GM12878 (cell line): ENCODE data around the gene SYT1. TPM values are rescaled to one million over a fixed set of nuclear protein-coding genes. Genes with fewer than 3 reads are reported as not detected.

Experiments used
- ATAC-seq: fragments of 200-7000 bp; cut with Tn5 transposase; 3 replicates; pipeline ENCODE4 v1.9.1; 2020; ENCODE audit warnings: mild to moderate bottlenecking, moderate library complexity
- BruUV-seq: library from RNA; stranded (reverse); fragments of 400-500 nt; replicated peaks from 2 replicates; lab custom pipeline; 2021; lab: Mats Ljungman, UMichigan
- CTCF ChIA-PET: fragments of 300-600 bp; sonication (Branson Sonifier 250); formaldehyde crosslinking; extraction: SDS; loops from one replicate; lab custom pipeline; 2021; ENCODE audit warnings: inconsistent platforms; lab: Yijun Ruan, JAX
- POLR2A ChIA-PET: fragments of 350-600 bp; formaldehyde crosslinking; extraction: SDS; loops from one replicate; lab custom pipeline; 2021; ENCODE audit warnings: inconsistent platforms; lab: Charles Lee
- RAD21 ChIA-PET: fragments of 300-600 bp; sonication (Branson Sonifier 250); formaldehyde crosslinking; loops from one replicate; lab custom pipeline; 2023; ENCODE audit warnings: antibody characterized with exemption; ENCODE audit not compliant: unreplicated experiment; lab: Charles Lee
- SMC1A ChIA-PET: fragments of 300-600 bp; sonication (Branson Sonifier 250); formaldehyde crosslinking; loops from one replicate; lab custom pipeline; 2023; ENCODE audit not compliant: unreplicated experiment, uncharacterized antibody; lab: Charles Lee
- DNase-seq: peaks from one replicate; pipeline ENCODE4 v3.0.0-alpha.2; 2011; ENCODE audit warnings: low read depth, low spot score
- FAIRE-seq: peaks from 3 replicates; lab custom pipeline; 2011; peaks lifted over from hg19 to GRCh38; lab: Jason Lieb, UNC
- H2AFZ ChIP-seq: 2 replicates; pipeline ENCODE4 v1.6.0; 2011; ENCODE audit warnings: low read depth, low read length, control low read depth; ENCODE audit not compliant: control insufficient read depth
- H3K27ac ChIP-seq: 2 replicates; pipeline ENCODE4 v1.5.1; 2011; ENCODE audit warnings: control low read depth; ENCODE audit not compliant: control insufficient read depth, insufficient read depth
- H3K27me3 ChIP-seq, 2 experiments: replicated peaks in 1 of 2; 2 replicates each; pipeline versions ENCODE4 v1.6.0 to v1.6.1; 2011; ENCODE audit warnings: low read length in 1 of 2; ENCODE audit not compliant: control insufficient read depth in 2 of 2, insufficient read depth in 2 of 2
- H3K36me3 ChIP-seq, 2 experiments: 2 replicates each; pipeline ENCODE4 v1.5.1; 2011; ENCODE audit warnings: low read length in 1 of 2; ENCODE audit not compliant: control insufficient read depth in 2 of 2, insufficient read depth in 2 of 2
- H3K4me1 ChIP-seq: 2 replicates; pipeline ENCODE4 v1.6.1; 2011; ENCODE audit warnings: mild to moderate bottlenecking, low read length, moderate library complexity, mixed read lengths; ENCODE audit not compliant: control insufficient read depth, insufficient read depth
- H3K4me2 ChIP-seq: 2 replicates; pipeline ENCODE4 v1.6.0; 2011; ENCODE audit warnings: control low read depth; ENCODE audit not compliant: control insufficient read depth, insufficient read depth
- H3K4me3 ChIP-seq: fragments of 200-600 bp; sonication (generic); 2 replicates; pipeline ENCODE4 v1.5.1; 2016
- H3K79me2 ChIP-seq: 2 replicates; pipeline ENCODE4 v1.6.0; 2011; ENCODE audit warnings: low read length; ENCODE audit not compliant: control insufficient read depth, insufficient read depth
- H3K9ac ChIP-seq: 2 replicates; pipeline ENCODE4 v1.8.0; 2011; ENCODE audit warnings: low read length, control low read depth, mixed read lengths; ENCODE audit not compliant: control insufficient read depth, insufficient read depth
- H3K9me3 ChIP-seq: replicated peaks from 3 replicates; pipeline ENCODE4 v1.5.1; 2011; ENCODE audit warnings: mild to moderate bottlenecking, low read length; ENCODE audit not compliant: control insufficient read depth, insufficient read depth
- H4K20me1 ChIP-seq: 2 replicates; pipeline ENCODE4 v1.6.0; 2011; ENCODE audit not compliant: control insufficient read depth, insufficient read depth
- NKRF ChIP-seq: fragments of 450-650 bp; conservative IDR thresholded peaks from 2 replicates; pipeline ENCODE4 v1.6.1; 2017; ENCODE audit warnings: mild to moderate bottlenecking, moderate library complexity
- REST ChIP-seq: IDR thresholded peaks from 2 replicates; pipeline ENCODE4 v1.6.1; 2012; ENCODE audit warnings: mild to moderate bottlenecking, low read depth, low read length
- WGBS: methylation state at CpG from one replicate; pipeline ENCODE4 v1.1.6; 2016; ENCODE audit warnings: low lambda C conversion rate; ENCODE audit not compliant: insufficient replicate concordance, insufficient coverage; ENCODE audit errors: missing lambda C conversion rate; 5-methylcytosine and 5-hydroxymethylcytosine counted together
- in situ Hi-C: fragments of 300-500 bp; cut with MboI; formaldehyde crosslinking; loops from 9 replicates; pipeline ENCODE4 v1.14.3; 2018; ENCODE audit warnings: mixed read lengths
- intact Hi-C: fragments of 100-400 bp; cut with micrococcal nuclease; formaldehyde crosslinking; loops from one replicate; pipeline ENCODE4 v1.14.2; 2022; ENCODE audit not compliant: unreplicated experiment
- polyA plus RNA-seq, 11 experiments: library from polyadenylated mRNA; depleted of rRNA in 4 of 11; unstranded in 6 of 11; stranded (reverse) in 5 of 11; fragments of >200 nt; fragmentation: Nextera tagmentation in 4 of 11; fragmentation: Illumina TruSeq in 1 of 11; extraction: Ambion mirVana in 4 of 11; extraction: Trizol in 1 of 11; gene quantifications; 1 replicate in 1 of 11; 2 replicates in 10 of 11; pipeline versions ENCODE4 v1.2.1 to v1.2.3, GENCODE V29; 2011 to 2016; ENCODE audit warnings: inconsistent platforms in 2 of 11, missing spikeins in 2 of 11, low read depth in 1 of 11
- total RNA-seq, 4 experiments: library from RNA; depleted of rRNA in 3 of 4; stranded (reverse); fragments of >200 nt in 3 of 4; fragmentation: Illumina TruSeq in 1 of 4; extraction: Trizol in 1 of 4; gene quantifications; 2 replicates each; pipeline versions ENCODE4 v1.2.1 to v1.2.3, GENCODE V29; 2013 to 2021

Gene SYT1
- total and polyA plus RNA-seq, 10 of the 15 experiments (the other 5 are each of a cell fraction or from before 2014, with no cell fraction given): 0.10 to 0.28 TPM; not detected in 8

- in situ Hi-C loops (no loop called here), intact Hi-C loops (no loop called here)
- Histone ChIP-seq H3K27ac (no peak overlapping the region), H3K9me3 (no peaks in the 10 kb centered on the region), H3K4me2 (no peak overlapping the region), H3K4me1 (no peaks in the 10 kb centered on the region), H3K79me2 (no peaks in the 10 kb centered on the region), H3K36me3 (no peaks in the 10 kb centered on the region), H3K9ac (no peak overlapping the region), H4K20me1 (no peaks in the 10 kb centered on the region), H2AFZ (no peak overlapping the region), H3K4me3 (no peak overlapping the region), H3K27me3 (no peaks in the 10 kb centered on the region)
- TF ChIP-seq NKRF: no peak
- TF ChIP-seq REST: no peak
- BruUV-seq: no TSS peak
- POLR2A ChIA-PET: no interaction called here
- no peak for DNase-seq
- no peak for ATAC-seq
- CTCF ChIA-PET: interaction anchor here (0.9 to 1.2 kb wide), 3 partner anchors 9 to 15 kb away, joined by 3 to 4 read pairs (median 3); no protein-coding TSS in a partner anchor
- SMC1A ChIA-PET: interaction anchor here (1.1 to 1.9 kb wide), 2 partner anchors 10 to 27 kb away, joined by 3 to 7 read pairs; no protein-coding TSS in a partner anchor
- no peak for FAIRE-seq
- 0% methylated on average over 1 of the region's 1 CpG for WGBS
- RAD21 ChIA-PET: no interaction called here
Measured at GRCh38 chr12:79023261-79023660, 158.7 kb downstream of the SYT1 start.
